HL-60 (cell line): Measurements from ENCODE around the gene NMU.

Experiments
- DNase-seq, 2 experiments: peaks; one replicate each; pipeline ENCODE4 v3.0.0-alpha.2; 2010 to 2020; ENCODE audit warnings: low read depth in 1 of 2, low spot score in 1 of 2
- H3K27ac ChIP-seq: fragments of 250-450 bp; sonication (Bioruptor Pico); replicated peaks from 2 replicates; pipeline ENCODE4 v1.5.1; 2020; ENCODE audit warnings: mild to moderate bottlenecking, moderate library complexity
- H3K27me3 ChIP-seq: fragments of 250-450 bp; sonication (Bioruptor Pico); 2 replicates; pipeline ENCODE4 v1.5.1; 2021; ENCODE audit warnings: mild to moderate bottlenecking, moderate library complexity; ENCODE audit not compliant: insufficient read depth, poor library complexity, severe bottlenecking
- H3K4me3 ChIP-seq: replicated peaks from 2 replicates; pipeline ENCODE4 v1.5.1; 2011; ENCODE audit warnings: mild to moderate bottlenecking, control low read depth, low read length; ENCODE audit not compliant: insufficient read depth
- GABPA ChIP-seq: IDR thresholded peaks from 2 replicates; pipeline ENCODE4 v1.6.1; 2012; ENCODE audit warnings: low read depth
- POLR2AphosphoS5 ChIP-seq: IDR thresholded peaks from 2 replicates; pipeline ENCODE4 v1.6.1; 2012; ENCODE audit warnings: low read depth
- SPI1 ChIP-seq: IDR thresholded peaks from 2 replicates; pipeline ENCODE4 v1.6.1; 2012; ENCODE audit warnings: low read depth, mild to moderate bottlenecking, borderline replicate concordance
- TF ChIP-seq, protein P1 (sequence below): IDR thresholded peaks from 2 replicates; pipeline ENCODE4 v1.6.1; 2012; ENCODE audit warnings: low read depth; ENCODE audit not compliant: insufficient replicate concordance
- TF ChIP-seq, protein P2 (sequence below): IDR thresholded peaks from one replicate; pipeline ENCODE4 v1.5.1; 2011; ENCODE audit warnings: low read length, control low read depth, inconsistent platforms; ENCODE audit not compliant: insufficient read depth

The NMU gene

DNA sequence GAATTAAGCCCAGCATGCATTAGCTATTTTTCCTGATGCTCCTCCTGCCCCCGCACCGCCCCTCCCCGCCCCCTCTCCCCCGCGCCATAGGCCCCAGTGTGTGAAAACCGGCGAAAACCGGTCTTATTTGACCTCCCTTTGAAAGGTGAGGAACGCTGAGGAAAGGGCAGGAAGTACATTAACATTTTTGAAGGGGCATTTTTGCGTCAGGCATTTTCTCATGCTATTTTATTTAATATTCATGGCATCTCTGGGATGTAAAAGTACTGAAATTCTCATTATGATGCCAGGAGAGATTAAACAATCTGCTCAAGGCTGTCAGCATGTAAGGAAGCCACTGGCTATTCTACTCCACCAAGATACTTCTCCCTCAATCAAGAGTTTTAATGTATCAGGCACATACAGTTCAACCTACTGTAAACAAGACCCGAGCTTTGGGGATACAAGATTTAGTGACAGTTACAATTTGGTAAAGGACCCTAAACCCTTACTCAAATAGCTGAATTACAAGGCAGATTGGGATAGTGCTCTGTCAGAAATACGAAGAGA is 1.2 kb upstream of the NMU start:
- Histone ChIP-seq H3K27me3 (peaks cover 32% of the 10 kb centered on the region), H3K4me3 (no peak overlapping the region), H3K27ac (no peak overlapping the region)
- no peak for DNase-seq
- TF ChIP-seq POLR2AphosphoS5 (no peak), GABPA (no peak), SPI1 (no peak)
- TF ChIP-seq, protein P1, sequence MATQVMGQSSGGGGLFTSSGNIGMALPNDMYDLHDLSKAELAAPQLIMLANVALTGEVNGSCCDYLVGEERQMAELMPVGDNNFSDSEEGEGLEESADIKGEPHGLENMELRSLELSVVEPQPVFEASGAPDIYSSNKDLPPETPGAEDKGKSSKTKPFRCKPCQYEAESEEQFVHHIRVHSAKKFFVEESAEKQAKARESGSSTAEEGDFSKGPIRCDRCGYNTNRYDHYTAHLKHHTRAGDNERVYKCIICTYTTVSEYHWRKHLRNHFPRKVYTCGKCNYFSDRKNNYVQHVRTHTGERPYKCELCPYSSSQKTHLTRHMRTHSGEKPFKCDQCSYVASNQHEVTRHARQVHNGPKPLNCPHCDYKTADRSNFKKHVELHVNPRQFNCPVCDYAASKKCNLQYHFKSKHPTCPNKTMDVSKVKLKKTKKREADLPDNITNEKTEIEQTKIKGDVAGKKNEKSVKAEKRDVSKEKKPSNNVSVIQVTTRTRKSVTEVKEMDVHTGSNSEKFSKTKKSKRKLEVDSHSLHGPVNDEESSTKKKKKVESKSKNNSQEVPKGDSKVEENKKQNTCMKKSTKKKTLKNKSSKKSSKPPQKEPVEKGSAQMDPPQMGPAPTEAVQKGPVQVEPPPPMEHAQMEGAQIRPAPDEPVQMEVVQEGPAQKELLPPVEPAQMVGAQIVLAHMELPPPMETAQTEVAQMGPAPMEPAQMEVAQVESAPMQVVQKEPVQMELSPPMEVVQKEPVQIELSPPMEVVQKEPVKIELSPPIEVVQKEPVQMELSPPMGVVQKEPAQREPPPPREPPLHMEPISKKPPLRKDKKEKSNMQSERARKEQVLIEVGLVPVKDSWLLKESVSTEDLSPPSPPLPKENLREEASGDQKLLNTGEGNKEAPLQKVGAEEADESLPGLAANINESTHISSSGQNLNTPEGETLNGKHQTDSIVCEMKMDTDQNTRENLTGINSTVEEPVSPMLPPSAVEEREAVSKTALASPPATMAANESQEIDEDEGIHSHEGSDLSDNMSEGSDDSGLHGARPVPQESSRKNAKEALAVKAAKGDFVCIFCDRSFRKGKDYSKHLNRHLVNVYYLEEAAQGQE, result no peak
- TF ChIP-seq, protein P2, sequence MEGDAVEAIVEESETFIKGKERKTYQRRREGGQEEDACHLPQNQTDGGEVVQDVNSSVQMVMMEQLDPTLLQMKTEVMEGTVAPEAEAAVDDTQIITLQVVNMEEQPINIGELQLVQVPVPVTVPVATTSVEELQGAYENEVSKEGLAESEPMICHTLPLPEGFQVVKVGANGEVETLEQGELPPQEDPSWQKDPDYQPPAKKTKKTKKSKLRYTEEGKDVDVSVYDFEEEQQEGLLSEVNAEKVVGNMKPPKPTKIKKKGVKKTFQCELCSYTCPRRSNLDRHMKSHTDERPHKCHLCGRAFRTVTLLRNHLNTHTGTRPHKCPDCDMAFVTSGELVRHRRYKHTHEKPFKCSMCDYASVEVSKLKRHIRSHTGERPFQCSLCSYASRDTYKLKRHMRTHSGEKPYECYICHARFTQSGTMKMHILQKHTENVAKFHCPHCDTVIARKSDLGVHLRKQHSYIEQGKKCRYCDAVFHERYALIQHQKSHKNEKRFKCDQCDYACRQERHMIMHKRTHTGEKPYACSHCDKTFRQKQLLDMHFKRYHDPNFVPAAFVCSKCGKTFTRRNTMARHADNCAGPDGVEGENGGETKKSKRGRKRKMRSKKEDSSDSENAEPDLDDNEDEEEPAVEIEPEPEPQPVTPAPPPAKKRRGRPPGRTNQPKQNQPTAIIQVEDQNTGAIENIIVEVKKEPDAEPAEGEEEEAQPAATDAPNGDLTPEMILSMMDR, result no peak

DNA sequence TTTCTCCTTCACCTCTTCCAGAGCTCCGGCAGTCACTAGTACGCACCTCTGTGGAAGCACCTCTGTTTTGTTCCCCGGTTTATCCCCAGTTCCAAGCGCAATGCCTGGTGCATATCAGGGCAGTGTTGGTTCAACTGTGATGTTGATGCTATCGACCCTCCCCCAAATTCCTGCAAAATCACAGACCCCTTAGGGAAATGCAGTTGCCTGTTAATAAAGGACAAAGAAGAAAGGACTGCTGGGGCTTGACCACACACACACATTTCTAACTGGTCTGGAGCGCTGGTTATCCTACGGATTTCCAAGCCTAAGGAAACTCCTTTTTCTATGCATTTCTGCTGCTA is 530 bp upstream of the NMU start:
- H3K4me3 ChIP-seq, result no peak overlapping the region

DNA sequence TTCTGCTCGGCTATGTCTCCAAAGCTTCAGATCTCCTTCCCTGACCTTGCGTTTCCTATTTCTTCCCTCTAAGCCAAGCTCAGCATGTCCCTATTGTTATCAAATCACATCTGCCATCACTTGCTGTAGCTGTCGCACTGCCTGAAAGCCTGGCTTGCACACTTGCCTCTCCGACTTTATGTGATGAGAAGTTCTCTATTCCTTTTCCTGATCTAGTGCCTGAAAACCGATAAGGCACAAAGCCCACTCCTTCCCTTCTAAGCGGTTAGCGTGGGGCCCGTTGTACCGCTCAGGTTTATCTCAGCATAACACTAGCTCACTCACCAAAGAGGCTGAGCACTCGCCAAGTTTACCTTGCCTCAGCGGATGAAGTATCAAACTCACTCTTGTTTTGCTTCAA is 816 bp downstream of the NMU start:
- H3K27me3 ChIP-seq, result peaks cover 32% of the 10 kb centered on the region
- H3K27ac ChIP-seq, result no peak overlapping the region
- DNase-seq, result no peak
- no peak overlapping the region for H3K4me3 ChIP-seq
- TF ChIP-seq GABPA (no peak), POLR2AphosphoS5 (no peak), SPI1 (no peak)
- TF ChIP-seq, protein P2, result no peak
- TF ChIP-seq, protein P1, result no peak

More for the DNA sequence above, 530 bp upstream of the NMU start:
- TF ChIP-seq, protein P2, result no peak
- TF ChIP-seq GABPA, result no peak
- no peak for TF ChIP-seq POLR2AphosphoS5
- TF ChIP-seq, protein P1, result no peak
- TF ChIP-seq SPI1, result no peak
- H3K27me3 ChIP-seq, result peaks cover 32% of the 10 kb centered on the region
- H3K27ac ChIP-seq, result no peak overlapping the region
- DNase-seq, result no peak
